AG10803 (cell line): ENCODE results near the gene CCDC144A.
A peak's percentile ranks its signal among the peaks of the same experiment; 100 is the strongest.
"Not testable (repeated sequence)": the region's sequence is repeated elsewhere in the genome, so short reads cannot be mapped to it uniquely, and the experiment has no call there.

Experiments used
- DNase-seq: peaks from one replicate; pipeline ENCODE4 v3.0.0; 2010; ENCODE audit warnings: low read depth
- H3K4me3 ChIP-seq: 2 replicates; pipeline ENCODE4 v1.5.1; 2011; ENCODE audit warnings: mild to moderate bottlenecking, low read length, control low read depth
- TF ChIP-seq, protein P1 (sequence below): conservative IDR thresholded peaks from 2 replicates; pipeline ENCODE4 v1.5.1; 2011; ENCODE audit warnings: mild to moderate bottlenecking, low read length, control low read depth, inconsistent platforms

Gene CCDC144A

DNA sequence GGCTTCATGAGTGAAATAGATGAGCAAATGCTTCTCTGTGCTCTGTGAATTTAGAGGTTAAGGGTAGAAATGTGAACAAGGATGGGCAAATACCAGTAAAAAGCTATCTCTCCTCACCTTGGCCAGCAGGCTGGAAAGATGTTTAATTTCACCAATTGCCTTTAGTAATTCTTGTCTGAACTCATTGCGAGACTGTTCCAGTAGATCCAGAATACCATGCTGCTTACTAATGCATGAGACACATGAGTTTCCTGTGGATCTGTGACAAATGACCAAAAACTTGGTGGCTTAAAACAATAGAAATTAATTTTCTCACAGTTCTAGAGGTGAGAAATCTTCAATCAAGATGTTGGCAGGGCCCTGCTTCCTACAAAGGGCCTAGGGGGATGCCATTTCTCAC is 27.1 kb upstream of the CCDC144A start:
- no peak for DNase-seq
- TF ChIP-seq, protein P1, sequence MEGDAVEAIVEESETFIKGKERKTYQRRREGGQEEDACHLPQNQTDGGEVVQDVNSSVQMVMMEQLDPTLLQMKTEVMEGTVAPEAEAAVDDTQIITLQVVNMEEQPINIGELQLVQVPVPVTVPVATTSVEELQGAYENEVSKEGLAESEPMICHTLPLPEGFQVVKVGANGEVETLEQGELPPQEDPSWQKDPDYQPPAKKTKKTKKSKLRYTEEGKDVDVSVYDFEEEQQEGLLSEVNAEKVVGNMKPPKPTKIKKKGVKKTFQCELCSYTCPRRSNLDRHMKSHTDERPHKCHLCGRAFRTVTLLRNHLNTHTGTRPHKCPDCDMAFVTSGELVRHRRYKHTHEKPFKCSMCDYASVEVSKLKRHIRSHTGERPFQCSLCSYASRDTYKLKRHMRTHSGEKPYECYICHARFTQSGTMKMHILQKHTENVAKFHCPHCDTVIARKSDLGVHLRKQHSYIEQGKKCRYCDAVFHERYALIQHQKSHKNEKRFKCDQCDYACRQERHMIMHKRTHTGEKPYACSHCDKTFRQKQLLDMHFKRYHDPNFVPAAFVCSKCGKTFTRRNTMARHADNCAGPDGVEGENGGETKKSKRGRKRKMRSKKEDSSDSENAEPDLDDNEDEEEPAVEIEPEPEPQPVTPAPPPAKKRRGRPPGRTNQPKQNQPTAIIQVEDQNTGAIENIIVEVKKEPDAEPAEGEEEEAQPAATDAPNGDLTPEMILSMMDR, result no peak
- no peak overlapping the region for H3K4me3 ChIP-seq

DNA sequence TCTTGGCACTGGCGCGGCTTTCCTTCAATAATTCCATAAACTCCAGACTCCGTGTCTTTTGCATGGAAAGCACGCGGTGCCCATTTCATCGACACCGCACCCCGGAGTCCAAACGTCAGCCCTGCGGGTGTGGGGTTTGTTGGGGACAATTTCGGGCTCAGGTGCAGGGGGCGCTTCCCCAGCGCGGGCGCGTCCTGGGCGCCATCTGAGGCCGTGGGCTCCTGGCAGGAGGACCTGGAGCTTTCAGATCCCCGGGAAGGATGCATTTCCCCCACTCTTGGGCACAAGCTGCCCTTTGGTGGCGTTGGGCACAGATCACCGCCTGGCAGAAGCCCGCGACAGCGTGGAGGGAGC is 23.5 kb upstream of the CCDC144A start:
- DNase-seq, result not testable (repeated sequence)
- peak overlapping the region; percentile 5; the same call in 1 of the 2 replicates for H3K4me3 ChIP-seq

DNA sequence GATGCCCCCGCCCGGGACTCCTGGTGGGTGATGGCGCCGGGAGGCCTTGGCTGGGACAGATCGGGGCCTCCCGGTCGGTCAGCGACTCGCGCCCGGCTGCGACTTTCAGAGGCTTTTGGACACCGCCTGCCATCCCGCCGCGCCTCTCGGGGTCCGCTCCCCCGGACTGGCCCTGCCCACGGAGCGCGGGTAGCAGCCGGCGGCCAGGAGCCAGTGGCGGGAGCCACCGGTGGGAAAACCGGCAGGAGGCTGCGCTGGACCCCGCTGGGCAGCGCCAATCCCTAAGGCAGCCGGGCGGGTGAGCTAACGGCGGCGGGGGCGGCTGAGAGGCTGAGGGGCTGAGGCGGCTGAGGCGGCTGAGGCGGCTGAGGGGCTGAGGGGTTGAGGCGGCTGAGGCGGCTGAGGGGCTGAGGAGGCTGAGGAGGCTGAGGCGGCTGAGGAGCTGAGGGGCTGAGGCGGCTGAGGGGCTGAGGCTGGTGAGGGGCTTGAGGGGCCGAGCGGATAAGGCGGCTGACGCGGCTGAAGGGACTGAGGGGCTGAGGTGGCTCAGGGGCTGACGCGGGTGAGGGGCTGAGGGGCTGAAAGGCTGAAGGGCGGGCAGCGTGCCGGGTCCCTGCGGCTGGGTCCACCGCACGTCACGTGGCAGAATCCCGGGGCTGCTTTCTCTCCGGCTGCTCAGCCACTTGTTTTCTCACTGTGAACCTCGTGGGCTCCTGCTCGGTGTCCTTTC is 23.0 kb upstream of the CCDC144A start:
- DNase-seq, result not testable (repeated sequence)
- H3K4me3 ChIP-seq, result peak overlapping the region; percentile 38

DNA sequence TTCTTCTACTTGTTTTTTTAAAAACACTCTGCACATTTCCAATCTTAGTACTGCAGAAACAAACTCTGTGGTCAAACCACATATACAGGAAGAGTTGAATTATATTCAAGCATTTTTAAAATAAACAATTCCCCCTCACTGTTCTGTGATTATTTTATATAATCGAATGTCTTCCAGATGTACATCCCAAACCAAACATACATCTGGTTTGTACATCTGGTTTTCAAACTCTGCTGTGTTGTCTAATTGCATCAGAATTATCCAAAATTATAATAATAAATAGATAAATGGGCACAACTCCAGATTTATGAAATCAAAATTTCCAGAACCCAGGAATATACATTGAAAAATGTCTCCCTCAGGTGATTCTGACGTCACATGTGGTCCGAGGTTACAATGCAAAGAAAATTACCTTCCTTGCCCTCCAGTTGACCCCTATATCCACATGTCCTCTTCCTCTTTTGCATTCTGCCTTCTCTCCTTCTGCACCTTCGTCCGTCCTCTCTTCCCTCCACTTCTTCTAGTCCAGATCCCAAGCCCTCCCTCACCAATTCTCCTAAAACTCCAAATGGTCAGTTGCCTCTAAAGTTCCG is 13.3 kb upstream of the CCDC144A start:
- TF ChIP-seq, protein P1, result no peak
- no peak overlapping the region for H3K4me3 ChIP-seq
- DNase-seq, result no peak

DNA sequence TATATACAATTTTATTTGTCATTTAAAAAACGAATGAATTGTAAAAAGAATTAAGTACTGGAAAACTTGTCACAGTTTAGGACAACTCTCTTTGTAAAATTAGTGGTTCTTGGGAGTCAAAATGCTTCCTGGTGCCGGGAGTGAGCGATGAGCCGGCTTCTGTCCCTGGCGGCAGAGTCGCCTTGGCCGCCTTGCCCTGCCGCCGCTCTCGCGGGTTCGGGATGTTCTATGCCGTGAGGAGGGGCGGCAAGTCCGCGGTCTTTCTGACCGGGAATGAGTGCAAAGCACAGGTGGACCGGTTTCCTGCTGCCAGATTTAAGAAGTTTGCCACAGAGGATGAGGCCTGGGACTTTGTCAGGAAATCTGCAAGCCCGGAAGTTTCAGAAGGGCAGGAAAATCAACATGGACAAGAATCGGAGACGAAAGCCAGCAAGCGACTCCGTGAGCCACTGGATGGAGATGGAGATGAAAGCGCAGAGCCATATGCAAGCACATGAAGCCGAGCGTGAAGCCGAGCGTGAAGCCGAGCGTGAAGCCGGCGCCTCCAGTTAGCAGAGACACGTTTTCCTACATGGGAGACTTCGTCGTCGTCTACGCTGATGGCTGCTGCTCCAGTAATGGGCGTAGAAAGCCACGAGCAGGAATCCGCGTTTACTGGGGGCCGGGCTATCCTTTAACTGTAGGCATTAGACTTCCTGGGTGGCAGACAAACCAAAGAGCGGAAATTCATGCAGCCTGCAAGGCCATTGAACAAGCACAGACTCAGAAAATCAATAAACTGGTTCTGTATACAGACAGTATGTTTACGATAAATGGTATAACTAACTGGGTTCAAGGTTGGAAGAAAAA is 6.5 kb upstream of the CCDC144A start:
- H3K4me3 ChIP-seq, result not testable (repeated sequence)

DNA sequence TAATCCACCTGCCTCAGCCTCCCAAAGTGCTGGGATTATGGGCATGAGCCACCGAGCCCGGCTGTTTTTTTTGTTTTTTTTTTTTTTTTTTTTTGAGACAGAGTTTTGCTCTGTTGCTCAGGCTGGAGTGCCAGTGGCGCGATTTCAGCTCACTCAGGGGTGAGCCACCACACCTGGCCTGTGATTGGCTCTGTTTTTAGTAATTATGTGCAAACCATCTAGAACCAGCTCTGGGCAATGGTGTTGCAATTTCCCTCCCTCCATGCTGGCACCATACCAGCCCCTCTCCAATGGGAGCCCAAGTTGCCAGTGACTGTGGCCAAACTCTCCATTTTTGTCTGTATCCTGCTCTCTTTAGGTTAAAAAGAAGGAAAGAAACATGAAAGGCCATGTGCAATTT is 4.0 kb upstream of the CCDC144A start:
- not testable (repeated sequence) for H3K4me3 ChIP-seq, DNase-seq

More for the DNA sequence above, 6.5 kb upstream of the CCDC144A start:
- DNase-seq, result not testable (repeated sequence)

DNA sequence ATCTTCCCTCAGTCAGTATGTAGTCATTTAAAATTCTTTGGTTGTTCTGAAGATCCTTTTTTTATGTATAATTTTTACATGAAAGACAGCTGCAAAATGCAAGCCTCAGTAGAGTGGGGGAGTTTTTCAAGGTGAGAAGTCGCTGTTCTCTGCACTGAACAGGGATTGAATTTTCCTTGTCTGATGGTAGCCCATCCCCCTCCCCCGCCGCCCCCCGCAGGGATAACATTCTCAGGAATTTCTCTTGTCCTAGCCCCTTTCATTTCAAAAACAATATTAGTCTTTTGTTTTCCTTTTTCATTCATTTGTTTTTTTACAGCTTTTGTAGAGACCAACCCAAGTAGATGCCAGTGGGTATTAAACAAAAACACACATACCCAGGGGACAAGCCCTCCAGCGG is 2.9 kb upstream of the CCDC144A start:
- not testable (repeated sequence) for H3K4me3 ChIP-seq

DNA sequence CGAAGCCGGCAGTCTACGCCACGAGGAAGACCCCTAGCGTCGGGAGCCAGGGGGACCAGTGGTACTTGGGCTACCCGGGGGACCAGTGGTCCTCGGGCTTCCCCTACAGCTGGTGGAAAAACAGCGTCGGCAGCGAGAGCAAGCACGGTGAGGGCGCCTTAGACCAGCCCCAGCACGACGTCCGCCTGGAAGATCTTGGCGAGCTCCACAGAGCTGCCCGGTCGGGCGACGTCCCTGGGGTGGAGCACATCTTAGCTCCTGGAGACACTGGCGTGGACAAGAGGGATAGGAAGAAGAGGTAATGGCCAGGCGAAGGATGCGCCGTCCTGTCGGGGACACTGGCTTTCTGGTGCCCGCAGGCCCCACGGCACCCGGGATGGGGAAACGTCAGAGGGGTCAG is 406 bp downstream of the CCDC144A start:
- H3K4me3 ChIP-seq, DNase-seq: not testable (repeated sequence)

More for the DNA sequence above, 2.9 kb upstream of the CCDC144A start:
- not testable (repeated sequence) for DNase-seq

DNA sequence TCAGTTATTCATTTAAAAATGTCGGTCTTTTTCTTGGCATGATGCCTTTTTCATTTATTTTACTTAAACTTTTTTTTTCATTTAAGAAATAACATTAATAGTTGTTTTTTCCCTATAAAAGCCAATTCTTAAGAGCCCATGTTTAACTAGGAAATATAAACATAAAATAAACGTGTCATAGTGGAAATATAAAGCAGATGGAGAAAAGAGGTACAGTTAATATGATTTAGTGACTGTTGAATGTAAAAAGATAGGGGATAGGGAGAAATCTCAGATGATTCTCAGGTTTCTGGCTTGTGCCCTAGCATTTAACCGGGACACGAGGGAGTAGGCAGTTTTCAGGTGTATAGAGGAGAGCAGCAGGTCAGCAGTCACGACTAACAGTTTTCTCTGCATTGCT is 7.6 kb downstream of the CCDC144A start:
- not testable (repeated sequence) for DNase-seq, H3K4me3 ChIP-seq

DNA sequence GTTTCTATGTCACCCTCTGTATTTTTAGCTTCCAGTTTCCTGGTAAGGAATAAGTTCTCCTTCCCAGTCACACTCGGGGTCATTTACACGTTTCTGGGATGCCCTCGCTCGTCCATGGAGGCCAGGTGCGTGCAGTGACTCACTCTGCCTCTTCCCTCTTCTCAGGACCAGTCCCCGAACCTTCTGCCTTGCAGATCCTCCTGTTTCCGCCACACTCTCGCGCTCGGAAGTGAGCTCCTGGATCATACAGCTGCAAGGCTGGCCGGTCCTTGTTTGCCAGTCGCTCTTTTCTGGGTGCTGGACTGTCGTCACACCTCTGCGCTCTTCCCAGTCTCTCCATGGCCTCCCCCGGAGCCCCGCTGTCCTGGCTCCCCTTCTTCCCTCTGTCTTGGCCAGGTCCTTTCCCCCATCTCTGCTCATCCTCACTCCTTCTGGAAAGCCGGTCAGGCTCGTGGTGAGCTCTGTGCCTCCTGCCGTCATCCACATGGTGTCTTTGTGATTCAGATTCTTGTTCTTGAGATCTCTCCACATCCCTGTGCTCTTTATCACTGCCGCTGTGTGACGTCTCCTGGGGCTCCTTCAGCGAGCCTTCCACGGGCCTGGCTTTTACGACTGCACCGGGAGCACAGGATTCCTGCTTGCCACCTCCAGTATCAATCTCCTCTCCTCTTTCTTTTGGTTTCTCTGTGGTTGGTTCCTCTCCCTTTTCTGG is 55.6 kb downstream of the CCDC144A start:
- H3K4me3 ChIP-seq, DNase-seq: not testable (repeated sequence)

DNA sequence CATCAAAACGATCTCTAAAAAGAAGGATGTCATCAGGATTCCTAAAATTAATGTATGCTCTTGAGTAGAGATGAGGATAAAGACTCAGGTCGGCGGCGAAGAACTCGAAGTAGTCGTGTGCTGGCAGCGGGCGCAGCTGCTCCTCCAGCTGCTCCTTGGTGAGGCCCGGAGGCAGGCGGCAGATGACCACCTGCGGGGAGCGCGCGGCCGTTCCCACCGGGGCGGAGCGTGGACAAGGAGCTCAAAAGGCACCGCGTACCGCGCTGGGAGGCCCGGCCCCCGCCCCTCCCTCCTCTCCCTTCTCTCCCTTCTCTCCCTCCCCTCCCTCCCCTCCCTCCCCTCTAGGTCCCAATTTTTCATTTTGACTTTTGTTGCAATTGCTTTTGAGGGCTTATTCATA is 56.5 kb downstream of the CCDC144A start:
- not testable (repeated sequence) for DNase-seq, H3K4me3 ChIP-seq

DNA sequence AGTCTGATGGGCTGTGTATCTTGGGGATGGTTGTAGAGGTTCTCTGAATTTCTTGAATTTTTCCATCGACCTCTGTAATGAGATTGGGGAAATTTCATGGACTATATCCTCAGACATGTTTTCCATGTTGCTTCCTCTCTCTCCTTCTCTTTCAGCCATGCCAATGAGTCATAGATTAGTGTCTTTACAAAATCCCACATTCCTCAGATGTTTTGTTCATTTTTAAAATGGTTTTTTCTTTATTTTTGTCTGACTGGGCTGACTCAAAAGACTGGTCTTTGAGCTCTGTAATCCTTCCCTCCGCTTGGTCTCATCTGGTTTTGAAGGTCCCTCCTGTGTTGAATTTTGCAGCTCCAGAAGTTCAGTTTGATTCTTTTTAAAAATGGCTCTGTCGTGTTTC is 60.5 kb downstream of the CCDC144A start:
- DNase-seq, H3K4me3 ChIP-seq: not testable (repeated sequence)
